HCT116 (cell line): ENCODE data around the gene IQUB. TPM values are rescaled to one million over a fixed set of nuclear protein-coding genes. Genes with fewer than 3 reads are reported as not detected.
"Not testable (repeated sequence)": the region's sequence is repeated elsewhere in the genome, so short reads cannot be mapped to it uniquely, and the experiment has no call there.

Source experiments
- ATAC-seq: fragments of 200-7000 bp; cut with Tn5 transposase; 2 replicates; pipeline ENCODE4 v1.9.1; 2020; ENCODE audit warnings: mild to moderate bottlenecking, moderate library complexity
- BruUV-seq: library from RNA; stranded (reverse); fragments of 400-500 nt; replicated peaks from 2 replicates; lab custom pipeline; 2021; lab: Mats Ljungman, UMichigan
- CTCF ChIA-PET: fragments of 300-600 bp; sonication (Branson Sonifier 250); formaldehyde crosslinking; loops from one replicate; lab custom pipeline; 2021; ENCODE audit warnings: antibody characterized with exemption; lab: Charles Lee
- POLR2A ChIA-PET: fragments of 300-600, 350-600 bp; sonication (Branson Sonifier 250); formaldehyde crosslinking; loops from one replicate; lab custom pipeline; 2021; ENCODE audit warnings: antibody characterized with exemption; lab: Charles Lee
- RAD21 ChIA-PET, 2 experiments: fragments of 300-600 bp; sonication (Branson Sonifier 250); formaldehyde crosslinking; loops; one replicate each; lab custom pipeline; 2023; ENCODE audit warnings: low total read pairs in 2 of 2; ENCODE audit not compliant: uncharacterized antibody in 2 of 2, unreplicated experiment in 2 of 2, low non-redundant PET in 1 of 2; lab: Charles Lee
- DNase-seq: peaks from one replicate; pipeline ENCODE4 v3.0.0-alpha.2; 2010; ENCODE audit warnings: low read depth, low spot score
- H2AFZ ChIP-seq: fragments of 200-600 bp; shearing (Covaris generic), sonication (generic); 2 replicates; pipeline ENCODE4 v1.6.1; 2017; ENCODE audit warnings: low read depth, mixed run types, mixed read lengths, antibody characterized with exemption, low read length; ENCODE audit not compliant: poor library complexity, severe bottlenecking
- H3K27ac ChIP-seq: 2 replicates; pipeline ENCODE4 v1.5.1; 2012; ENCODE audit warnings: low read depth, low read length
- H3K27me3 ChIP-seq: fragments of 200-600 bp; sonication (generic); 2 replicates; pipeline ENCODE4 v1.6.1; 2016; ENCODE audit warnings: mixed run types, low read length, mixed read lengths; ENCODE audit not compliant: insufficient read depth
- H3K36me3 ChIP-seq, 2 experiments: fragments of 200-500 bp in 1 of 2; fragments of 200-600 bp in 1 of 2; sonication (Bioruptor generic) in 1 of 2; sonication (generic) in 1 of 2; 2 replicates each; pipeline versions ENCODE4 v1.5.1 to v1.6.1; 2014 to 2016; ENCODE audit warnings: low read length in 2 of 2, inconsistent platforms in 1 of 2, mixed read lengths in 1 of 2, mixed run types in 1 of 2; ENCODE audit not compliant: insufficient read depth in 2 of 2, control insufficient read depth in 1 of 2
- H3K4me1 ChIP-seq, 2 experiments: fragments of 200-600 bp in 1 of 2; sonication (generic) in 1 of 2; 2 replicates each; pipeline versions ENCODE4 v1.5.1 to v1.6.1; 2012 to 2017; ENCODE audit warnings: low read length in 2 of 2, inconsistent platforms in 1 of 2, mild to moderate bottlenecking in 1 of 2, mixed read lengths in 1 of 2, mixed run types in 1 of 2, moderate library complexity in 1 of 2; ENCODE audit not compliant: insufficient read depth in 2 of 2, control insufficient read depth in 1 of 2
- H3K4me2 ChIP-seq: fragments of 200-600 bp; sonication (generic); 2 replicates; pipeline ENCODE4 v1.6.1; 2017; ENCODE audit warnings: mixed run types, low read length, mixed read lengths
- H3K4me3 ChIP-seq, 2 experiments: fragments of 200-600 bp in 1 of 2; sonication (generic) in 1 of 2; replicated peaks in 1 of 2; 2 replicates each; pipeline ENCODE4 v1.5.1; 2011 to 2016; ENCODE audit warnings: low read length in 2 of 2, control low read depth in 1 of 2, low read depth in 1 of 2, mild to moderate bottlenecking in 1 of 2, mixed read lengths in 1 of 2, mixed run types in 1 of 2
- H3K79me2 ChIP-seq: fragments of 200-600 bp; sonication (generic); 2 replicates; pipeline ENCODE4 v1.6.1; 2017; ENCODE audit warnings: mild to moderate bottlenecking, mixed run types, low read length, moderate library complexity, mixed read lengths; ENCODE audit not compliant: insufficient read depth
- H3K9ac ChIP-seq: fragments of 200-600 bp; sonication (generic); 2 replicates; pipeline ENCODE4 v1.6.1; 2016; ENCODE audit warnings: low read length, mixed read lengths
- H3K9me2 ChIP-seq: fragments of 200-600 bp; sonication (generic), shearing (Covaris generic); 2 replicates; pipeline ENCODE4 v1.6.1; 2017; ENCODE audit warnings: mixed run types, mild to moderate bottlenecking, moderate library complexity; ENCODE audit not compliant: insufficient read depth
- H3K9me3 ChIP-seq, 2 experiments: fragments of 200-500 bp in 1 of 2; fragments of 200-600 bp in 1 of 2; sonication (Bioruptor generic) in 1 of 2; sonication (generic) in 1 of 2; 2 replicates each; pipeline ENCODE4 v1.6.1; 2014 to 2017; ENCODE audit warnings: low read length in 2 of 2, mixed read lengths in 2 of 2, inconsistent platforms in 1 of 2, low read depth in 1 of 2, mild to moderate bottlenecking in 1 of 2, mixed run types in 1 of 2, moderate library complexity in 1 of 2; ENCODE audit not compliant: control insufficient read depth in 1 of 2, insufficient read depth in 1 of 2
- H4K20me1 ChIP-seq: fragments of 200-600 bp; sonication (generic), shearing (Covaris generic); 2 replicates; pipeline ENCODE4 v1.6.1; 2017; ENCODE audit warnings: mixed run types, mild to moderate bottlenecking, moderate library complexity; ENCODE audit not compliant: insufficient read depth
- ATF3 ChIP-seq: IDR thresholded peaks from 2 replicates; pipeline ENCODE4 v1.6.1; 2012
- ELF1 ChIP-seq: IDR thresholded peaks from 2 replicates; pipeline ENCODE4 v1.6.1; 2012; ENCODE audit warnings: low read depth, borderline replicate concordance
- EZH2phosphoT487 ChIP-seq: fragments of 200-600 bp; IDR thresholded peaks from 2 replicates; pipeline ENCODE4 v1.6.1; 2018; ENCODE audit warnings: antibody characterized with exemption, borderline replicate concordance
- YY1 ChIP-seq: IDR thresholded peaks from 2 replicates; pipeline ENCODE4 v1.6.1; 2011; ENCODE audit warnings: low read length, low read depth, moderate library complexity, mild to moderate bottlenecking; ENCODE audit not compliant: insufficient replicate concordance; ENCODE audit errors: extremely low read depth
- intact Hi-C: fragments of 100-400 bp; cut with micrococcal nuclease; formaldehyde crosslinking; loops from 2 replicates; pipeline ENCODE4 v1.10.0; 2022
- total RNA-seq: library from RNA; stranded (reverse); gene quantifications from one replicate; pipeline ENCODE4 v1.2.1, GENCODE V29; 2021; ENCODE audit not compliant: unreplicated experiment

Gene IQUB
- total RNA-seq, 1 experiment from 2014 or later, result 0.79 TPM

GRCh38 chr7:123533553-123533917, 860 bp downstream of the IQUB start:
- CTCF ChIA-PET, result interaction anchor here (2.6 kb wide), 1 partner anchor 39 kb away, joined by 19 read pairs; no protein-coding TSS in a partner anchor
- Histone ChIP-seq H3K27ac (no peak overlapping the region), H3K79me2 (no peaks in the 10 kb centered on the region), H3K4me2 (peak overlapping the region; percentile 98), H3K36me3 (no peaks in the 10 kb centered on the region), H4K20me1 (no peaks in the 10 kb centered on the region), H3K27me3 (no peaks in the 10 kb centered on the region), H3K9ac (no peak overlapping the region), H2AFZ (no peak overlapping the region), H3K4me3 (peak overlapping the region in 1 of 2 experiments; percentile 61; a peak in 3 of 4 replicates), H3K9me3 (no peaks in the 10 kb centered on the region), H3K4me1 (peaks cover 11 to 28% of the 10 kb centered on the region in 2 experiments), H3K9me2 (no peaks in the 10 kb centered on the region)
- POLR2A ChIA-PET, result no interaction called here
- RAD21 ChIA-PET, result no interaction called here
- intact Hi-C loops, result no loop called here
- no peak for ATAC-seq
- no TSS peak for BruUV-seq
- no peak for DNase-seq
- no peak for TF ChIP-seq ATF3
- no peak for TF ChIP-seq EZH2phosphoT487
- no peak for TF ChIP-seq ELF1
- TF ChIP-seq YY1, result no peak

GRCh38 chr7:123532788-123533552, 1.4 kb downstream of the IQUB start:
- DNase-seq, H3K9ac ChIP-seq, H2AFZ ChIP-seq, RAD21 ChIA-PET, H3K36me3 ChIP-seq, H3K79me2 ChIP-seq, intact Hi-C loops, H3K27ac ChIP-seq, POLR2A ChIA-PET, H3K9me3 ChIP-seq, H3K4me3 ChIP-seq, H3K27me3 ChIP-seq, ATAC-seq, H4K20me1 ChIP-seq, H3K9me2 ChIP-seq: not testable (repeated sequence)
- Histone ChIP-seq H3K4me2 (peak overlapping the region; percentile 98; the same call in 1 of the 2 replicates), H3K4me1 (peaks cover 10 to 25% of the 10 kb centered on the region in 2 experiments)
- BruUV-seq, result TSS peak; percentile 77
- CTCF ChIA-PET, result interaction anchor here (2.6 kb wide), 1 partner anchor 38 kb away, joined by 19 read pairs; no protein-coding TSS in a partner anchor

- RAD21 ChIA-PET, intact Hi-C loops, H3K4me2 ChIP-seq, H3K79me2 ChIP-seq, POLR2A ChIA-PET, H3K36me3 ChIP-seq, H3K9me3 ChIP-seq, BruUV-seq, ATAC-seq, DNase-seq, H3K27ac ChIP-seq, CTCF ChIA-PET, H4K20me1 ChIP-seq, H3K27me3 ChIP-seq, H3K4me3 ChIP-seq, H3K9me2 ChIP-seq, H3K9ac ChIP-seq, H2AFZ ChIP-seq: not testable (repeated sequence)
- peaks cover 4 to 19% of the 10 kb centered on the region in 2 experiments for H3K4me1 ChIP-seq
Measured at GRCh38 chr7:123532343-123532742, 2.1 kb downstream of the IQUB start.

- not testable (repeated sequence) for BruUV-seq
Measured at GRCh38 chr7:123530035-123530591, 4.3 kb downstream of the IQUB start.

More at GRCh38 chr7:123530035-123530591, 4.3 kb downstream of the IQUB start:
- ATAC-seq, intact Hi-C loops, H3K4me3 ChIP-seq, H3K79me2 ChIP-seq, H3K9me3 ChIP-seq, H3K27ac ChIP-seq, H3K9ac ChIP-seq, DNase-seq, H3K27me3 ChIP-seq, H3K36me3 ChIP-seq, H3K4me2 ChIP-seq, H3K9me2 ChIP-seq, H2AFZ ChIP-seq, CTCF ChIA-PET, POLR2A ChIA-PET, H4K20me1 ChIP-seq: not testable (repeated sequence)
- RAD21 ChIA-PET, result interaction anchor here in 1 of 2 experiments (0.7 kb wide), 1 partner anchor 361 kb away, joined by 3 read pairs; no protein-coding TSS in a partner anchor
- H3K4me1 ChIP-seq, result peaks cover 3 to 11% of the 10 kb centered on the region in 2 experiments; a peak in 3 of 4 replicates
